Endothelial cell (in vitro differentiated cells): Measurements from ENCODE around the gene FASN. TPM values are rescaled to one million over a fixed set of nuclear protein-coding genes. Genes with fewer than 3 reads are reported as not detected.
"Not testable (repeated sequence)": the region's sequence is repeated elsewhere in the genome, so short reads cannot be mapped to it uniquely, and the experiment has no call there.

Experiments used
- DNase-seq: peaks from one replicate; pipeline ENCODE4 v3.0.0; 2021; ENCODE audit warnings: low spot score
- H3K27ac Mint-ChIP-seq: one replicate; pipeline ENCODE4 v1.8.0; 2021; ENCODE audit warnings: mixed read lengths, inconsistent platforms; ENCODE audit not compliant: unreplicated experiment
- H3K27me3 Mint-ChIP-seq: one replicate; pipeline ENCODE4 v1.8.0; 2021; ENCODE audit warnings: mild to moderate bottlenecking, moderate library complexity, mixed read lengths, inconsistent platforms; ENCODE audit not compliant: unreplicated experiment
- H3K36me3 Mint-ChIP-seq: one replicate; pipeline ENCODE4 v1.8.0; 2021; ENCODE audit warnings: mild to moderate bottlenecking, low read depth, mixed read lengths, inconsistent platforms; ENCODE audit not compliant: unreplicated experiment
- H3K4me1 Mint-ChIP-seq: one replicate; pipeline ENCODE4 v1.8.0; 2021; ENCODE audit warnings: mild to moderate bottlenecking, mixed read lengths, inconsistent platforms; ENCODE audit not compliant: unreplicated experiment
- H3K4me3 Mint-ChIP-seq: one replicate; pipeline ENCODE4 v1.8.0; 2021; ENCODE audit warnings: mild to moderate bottlenecking, mixed read lengths, inconsistent platforms; ENCODE audit not compliant: unreplicated experiment
- H3K9me3 Mint-ChIP-seq: one replicate; pipeline ENCODE4 v1.8.0; 2021; ENCODE audit warnings: mixed read lengths, inconsistent platforms; ENCODE audit not compliant: unreplicated experiment
- CTCF ChIP-seq: fragments of 200-600 bp; sonication (generic); IDR thresholded peaks from one replicate; pipeline ENCODE4 v1.5.0; 2021; ENCODE audit warnings: antibody characterized with exemption; ENCODE audit not compliant: unreplicated experiment
- total RNA-seq: library from RNA; stranded (reverse); fragmentation: NEBNext Ultra II Directional; extraction: Animal tissue kit (Norgen Biotek cat#: 25700); gene quantifications from one replicate; pipeline ENCODE4 v1.2.1, GENCODE V29; 2021; ENCODE audit not compliant: unreplicated experiment

The FASN gene
- total RNA-seq, 1 donor from 2014 or later, result 400 TPM

DNA sequence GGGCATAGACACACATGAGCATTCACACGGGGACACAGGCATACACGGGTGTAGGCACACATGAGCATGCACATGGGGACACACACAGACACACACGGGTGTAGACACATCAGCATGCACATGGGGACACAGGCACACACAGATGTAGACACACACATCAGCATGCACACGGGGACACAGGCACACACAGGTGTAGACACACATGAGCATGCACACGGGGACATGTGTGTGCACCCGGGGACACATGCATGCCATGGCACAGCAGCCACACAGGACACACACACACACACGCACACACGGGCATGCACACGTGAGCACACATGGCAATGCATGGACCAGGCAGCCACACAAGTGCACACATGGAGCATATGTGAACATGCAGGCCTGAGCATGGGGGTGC is 55.4 kb downstream of the FASN start:
- H3K4me3 Mint-ChIP-seq, result no peak overlapping the region
- no peaks in the 10 kb centered on the region for H3K9me3 Mint-ChIP-seq
- DNase-seq, result no peak
- no peak for TF ChIP-seq CTCF
- H3K27ac Mint-ChIP-seq, result no peak overlapping the region
- peaks cover 6% of the 10 kb centered on the region for H3K4me1 Mint-ChIP-seq
- peaks cover 6% of the 10 kb centered on the region for H3K36me3 Mint-ChIP-seq
- H3K27me3 Mint-ChIP-seq, result peaks cover 12% of the 10 kb centered on the region

DNA sequence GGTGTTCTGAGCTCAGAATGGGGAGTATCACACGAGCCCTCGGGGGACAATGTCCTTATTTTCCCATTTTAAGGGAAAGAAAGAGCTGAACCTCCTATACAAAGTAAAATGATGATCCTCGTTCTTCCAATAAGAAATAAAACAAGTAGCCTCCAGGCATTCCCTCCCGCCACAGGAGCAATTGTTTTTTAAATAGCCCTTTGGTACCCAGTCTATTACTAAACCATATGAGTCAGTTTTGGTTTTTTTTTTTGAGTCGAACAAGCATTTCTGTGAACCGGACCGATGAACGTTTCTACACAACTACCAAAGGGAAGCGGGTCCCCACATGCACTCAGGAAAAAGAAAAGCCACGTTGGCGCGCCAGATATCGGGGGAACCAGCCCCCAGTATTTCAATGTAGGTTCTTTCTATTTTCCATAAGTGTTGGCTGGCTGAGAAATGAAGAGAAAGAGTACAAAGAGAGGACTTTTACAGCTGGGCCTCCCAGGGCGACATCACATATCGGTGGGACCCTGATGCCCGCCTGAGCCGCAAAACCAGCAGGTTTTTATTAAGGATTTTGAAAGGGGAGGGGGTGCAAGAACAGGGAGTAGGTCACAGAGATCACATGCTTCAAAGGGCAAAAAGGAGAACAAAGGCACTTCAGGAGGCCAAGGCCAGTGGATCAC is 56.8 kb downstream of the FASN start:
- Mint-ChIP-seq H3K36me3 (no peaks in the 10 kb centered on the region), H3K27me3 (peaks cover 12% of the 10 kb centered on the region), H3K4me3 (peak overlapping the region; percentile 1), H3K27ac (no peak overlapping the region), H3K4me1 (peaks cover 6% of the 10 kb centered on the region), H3K9me3 (no peaks in the 10 kb centered on the region)
- no peak for DNase-seq
- no peak for TF ChIP-seq CTCF

DNA sequence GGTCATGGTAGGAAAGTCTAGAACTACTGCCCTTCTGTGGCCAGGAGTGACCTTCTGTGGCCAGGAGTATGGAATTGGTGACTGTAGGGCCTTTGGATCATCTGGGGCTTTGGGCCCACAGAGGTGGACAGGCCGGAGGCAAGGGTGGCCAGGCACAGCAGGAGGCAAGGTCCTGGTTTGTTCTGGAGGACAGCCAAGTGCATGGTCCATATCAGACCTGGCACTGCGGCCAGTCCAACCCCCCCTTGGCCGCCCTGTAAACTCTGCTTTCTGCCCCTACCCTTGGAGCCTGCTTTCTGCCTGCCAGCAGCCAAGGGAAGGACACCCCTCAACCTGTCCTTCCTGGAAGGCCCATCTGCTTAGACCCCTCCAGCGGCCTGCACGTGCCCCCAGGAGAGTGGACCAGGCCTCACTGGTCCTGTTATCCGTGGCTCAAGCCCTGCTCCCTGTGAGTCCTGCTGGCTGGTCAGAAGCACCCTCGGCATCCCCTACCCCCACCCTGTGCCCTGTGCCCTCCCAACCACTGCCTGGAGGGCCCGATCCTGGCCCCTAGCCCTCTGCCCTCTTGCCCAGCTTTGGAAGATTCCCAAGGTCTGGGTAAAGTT is 58.2 kb downstream of the FASN start:
- Mint-ChIP-seq H3K9me3 (no peaks in the 10 kb centered on the region), H3K27ac (no peak overlapping the region)
- TF ChIP-seq CTCF, result no peak

GRCh38 chr17:82038796-82039409 is 59.1 kb downstream of the FASN start:
- Mint-ChIP-seq H3K4me1 (peaks cover 11% of the 10 kb centered on the region), H3K27me3 (peaks cover 18% of the 10 kb centered on the region)
- not testable (repeated sequence) for H3K36me3 Mint-ChIP-seq, H3K9me3 Mint-ChIP-seq, DNase-seq, H3K27ac Mint-ChIP-seq, H3K4me3 Mint-ChIP-seq

More for the DNA sequence above, 58.2 kb downstream of the FASN start:
- peaks cover 18% of the 10 kb centered on the region for H3K27me3 Mint-ChIP-seq
- H3K4me3 Mint-ChIP-seq, result no peak overlapping the region
- peaks cover 6% of the 10 kb centered on the region for H3K36me3 Mint-ChIP-seq
- DNase-seq, result no peak
- peaks cover 11% of the 10 kb centered on the region for H3K4me1 Mint-ChIP-seq

DNA sequence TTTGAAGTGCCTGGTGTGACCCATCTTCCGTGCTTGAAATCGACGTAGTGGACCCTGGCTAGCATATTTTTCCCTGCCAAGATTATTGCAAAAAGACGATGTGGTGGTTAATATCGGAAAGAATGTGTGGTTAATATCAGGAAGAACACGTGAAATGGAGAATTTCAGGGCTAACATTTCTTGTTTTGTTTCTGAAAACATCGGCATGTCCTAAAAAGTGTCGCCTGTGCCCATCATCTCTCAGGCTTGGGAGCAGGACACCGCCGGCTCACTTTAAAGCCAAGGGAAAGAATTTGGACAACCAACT is 60.2 kb downstream of the FASN start:
- H3K4me1 Mint-ChIP-seq, result peaks cover 11% of the 10 kb centered on the region
- peaks cover 6% of the 10 kb centered on the region for H3K36me3 Mint-ChIP-seq
- no peaks in the 10 kb centered on the region for H3K9me3 Mint-ChIP-seq
- H3K4me3 Mint-ChIP-seq, result peak overlapping the region; percentile 89
- H3K27ac Mint-ChIP-seq, result no peak overlapping the region
- TF ChIP-seq CTCF, result no peak
- peaks cover 22% of the 10 kb centered on the region for H3K27me3 Mint-ChIP-seq
- no peak for DNase-seq
